Neural progenitor cell (in vitro differentiated cells): ENCODE data around the gene NCAM1.

Source experiments
- EZH2 ChIP-seq: fragments of 200-600 bp; sonication (generic); IDR thresholded peaks from 2 replicates; pipeline ENCODE4 v1.6.1; 2017; ENCODE audit warnings: antibody characterized with exemption, mild to moderate bottlenecking, moderate library complexity
- EZH2phosphoT487 ChIP-seq: fragments of 200-600 bp; sonication (generic); IDR thresholded peaks from 2 replicates; pipeline ENCODE4 v1.6.1; 2017; ENCODE audit warnings: antibody characterized with exemption
- TF ChIP-seq, protein P1 (sequence below): fragments of 200-600 bp; sonication (generic); IDR thresholded peaks from 2 replicates; pipeline ENCODE4 v1.5.1; 2017; ENCODE audit warnings: antibody characterized with exemption, mild to moderate bottlenecking

DNA sequence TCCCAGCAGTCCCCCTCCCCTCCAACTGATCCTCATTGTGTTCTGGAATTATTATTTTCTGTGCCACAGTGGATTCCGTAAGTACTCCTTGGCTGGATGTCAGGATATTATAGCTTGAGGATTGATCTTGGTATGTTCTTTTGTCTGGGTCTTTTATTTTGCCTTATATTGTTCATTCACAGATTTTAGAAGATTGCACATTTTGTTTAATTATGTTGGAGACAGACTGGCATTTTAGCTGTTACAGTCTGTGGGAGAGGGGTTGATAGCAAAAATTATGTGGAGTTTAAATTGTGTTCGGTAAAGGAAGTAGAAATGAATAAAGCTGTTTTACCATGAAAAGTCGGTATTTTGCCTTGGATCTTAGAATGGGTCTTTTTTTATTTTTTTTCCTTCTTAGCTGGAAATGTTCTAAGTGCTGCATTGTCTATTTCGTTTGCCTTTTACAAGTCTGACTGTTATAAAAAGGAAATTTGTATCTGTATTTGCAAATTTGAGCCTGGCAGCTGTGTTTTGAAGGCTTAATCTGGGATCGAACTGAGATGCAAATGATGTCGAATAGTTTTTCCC lies 211.2 kb downstream of the NCAM1 start:
- TF ChIP-seq EZH2phosphoT487 (no peak), EZH2 (no peak)
- TF ChIP-seq, protein P1, sequence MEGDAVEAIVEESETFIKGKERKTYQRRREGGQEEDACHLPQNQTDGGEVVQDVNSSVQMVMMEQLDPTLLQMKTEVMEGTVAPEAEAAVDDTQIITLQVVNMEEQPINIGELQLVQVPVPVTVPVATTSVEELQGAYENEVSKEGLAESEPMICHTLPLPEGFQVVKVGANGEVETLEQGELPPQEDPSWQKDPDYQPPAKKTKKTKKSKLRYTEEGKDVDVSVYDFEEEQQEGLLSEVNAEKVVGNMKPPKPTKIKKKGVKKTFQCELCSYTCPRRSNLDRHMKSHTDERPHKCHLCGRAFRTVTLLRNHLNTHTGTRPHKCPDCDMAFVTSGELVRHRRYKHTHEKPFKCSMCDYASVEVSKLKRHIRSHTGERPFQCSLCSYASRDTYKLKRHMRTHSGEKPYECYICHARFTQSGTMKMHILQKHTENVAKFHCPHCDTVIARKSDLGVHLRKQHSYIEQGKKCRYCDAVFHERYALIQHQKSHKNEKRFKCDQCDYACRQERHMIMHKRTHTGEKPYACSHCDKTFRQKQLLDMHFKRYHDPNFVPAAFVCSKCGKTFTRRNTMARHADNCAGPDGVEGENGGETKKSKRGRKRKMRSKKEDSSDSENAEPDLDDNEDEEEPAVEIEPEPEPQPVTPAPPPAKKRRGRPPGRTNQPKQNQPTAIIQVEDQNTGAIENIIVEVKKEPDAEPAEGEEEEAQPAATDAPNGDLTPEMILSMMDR: no peak
